ENCODE results near the gene MED14.

DNA sequence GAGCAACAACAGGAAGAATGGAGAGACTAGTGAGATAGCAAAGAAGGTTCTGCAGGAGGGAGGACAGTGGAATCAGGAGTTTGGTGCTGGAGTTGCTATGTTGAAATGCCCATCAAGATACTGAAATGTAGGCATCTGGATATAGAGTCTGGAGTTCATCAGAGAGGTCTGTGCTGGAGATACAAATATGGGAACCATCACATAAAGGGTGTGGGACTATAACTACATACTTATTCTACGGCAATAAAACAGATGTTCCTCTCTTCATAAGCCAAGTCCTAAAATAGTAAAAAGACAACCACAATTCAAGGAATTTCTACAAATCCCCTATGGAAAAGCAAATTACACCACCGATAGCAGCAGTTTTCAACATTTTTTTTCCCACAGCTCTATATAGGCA lies 1.6 kb downstream of the MED14 start:
- TF ChIP-seq, protein P1, sequence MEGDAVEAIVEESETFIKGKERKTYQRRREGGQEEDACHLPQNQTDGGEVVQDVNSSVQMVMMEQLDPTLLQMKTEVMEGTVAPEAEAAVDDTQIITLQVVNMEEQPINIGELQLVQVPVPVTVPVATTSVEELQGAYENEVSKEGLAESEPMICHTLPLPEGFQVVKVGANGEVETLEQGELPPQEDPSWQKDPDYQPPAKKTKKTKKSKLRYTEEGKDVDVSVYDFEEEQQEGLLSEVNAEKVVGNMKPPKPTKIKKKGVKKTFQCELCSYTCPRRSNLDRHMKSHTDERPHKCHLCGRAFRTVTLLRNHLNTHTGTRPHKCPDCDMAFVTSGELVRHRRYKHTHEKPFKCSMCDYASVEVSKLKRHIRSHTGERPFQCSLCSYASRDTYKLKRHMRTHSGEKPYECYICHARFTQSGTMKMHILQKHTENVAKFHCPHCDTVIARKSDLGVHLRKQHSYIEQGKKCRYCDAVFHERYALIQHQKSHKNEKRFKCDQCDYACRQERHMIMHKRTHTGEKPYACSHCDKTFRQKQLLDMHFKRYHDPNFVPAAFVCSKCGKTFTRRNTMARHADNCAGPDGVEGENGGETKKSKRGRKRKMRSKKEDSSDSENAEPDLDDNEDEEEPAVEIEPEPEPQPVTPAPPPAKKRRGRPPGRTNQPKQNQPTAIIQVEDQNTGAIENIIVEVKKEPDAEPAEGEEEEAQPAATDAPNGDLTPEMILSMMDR (IDR thresholded peaks at IDR 0.05; ENCODE audit: low read depth, low read length): no peak
- no peak for TF ChIP-seq EZH2phosphoT487 (IDR thresholded peaks at IDR 0.05; ENCODE audit: low read depth)

Data from OCI-LY3 (cell line).